SH-SY5Y (cell line): ENCODE data around the gene AFG3L2.

ENCODE experiments used
- GATA2 ChIP-seq: IDR thresholded peaks from 2 replicates; pipeline ENCODE4 v1.6.1; 2011; ENCODE audit warnings: mild to moderate bottlenecking, low read depth, low read length
- GATA3 ChIP-seq: IDR thresholded peaks from 2 replicates; pipeline ENCODE4 v1.6.1; 2011; ENCODE audit warnings: low read depth, mild to moderate bottlenecking, low read length, moderate library complexity

GRCh38 chr18:12336171-12336613 lies 40.8 kb downstream of the AFG3L2 start:
- no peak for TF ChIP-seq GATA2
- no peak for TF ChIP-seq GATA3
